ENCODE results near the gene METTL27.
"Not testable (repeated sequence)": the region's sequence is repeated elsewhere in the genome, so short reads cannot be mapped to it uniquely, and the experiment has no call there.

Gene METTL27

GRCh38 chr7:73869011-73869798, 26.9 kb upstream of the METTL27 start:
- no peak for DNase-seq

DNA sequence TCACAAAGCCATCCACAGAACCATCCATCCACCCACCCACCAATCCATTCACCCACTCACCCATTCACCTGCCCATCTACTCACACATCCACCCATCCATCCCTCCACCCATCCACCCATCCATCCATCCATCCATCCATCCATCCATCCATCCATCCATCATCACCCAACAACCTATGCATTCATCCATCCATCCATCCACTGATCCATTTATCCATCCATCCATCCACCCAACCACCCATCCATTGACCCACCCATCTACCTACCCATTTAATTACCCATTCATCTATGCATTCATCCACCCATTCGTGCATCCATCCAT, 24.1 kb upstream of the METTL27 start:
- DNase-seq = no peak

DNA sequence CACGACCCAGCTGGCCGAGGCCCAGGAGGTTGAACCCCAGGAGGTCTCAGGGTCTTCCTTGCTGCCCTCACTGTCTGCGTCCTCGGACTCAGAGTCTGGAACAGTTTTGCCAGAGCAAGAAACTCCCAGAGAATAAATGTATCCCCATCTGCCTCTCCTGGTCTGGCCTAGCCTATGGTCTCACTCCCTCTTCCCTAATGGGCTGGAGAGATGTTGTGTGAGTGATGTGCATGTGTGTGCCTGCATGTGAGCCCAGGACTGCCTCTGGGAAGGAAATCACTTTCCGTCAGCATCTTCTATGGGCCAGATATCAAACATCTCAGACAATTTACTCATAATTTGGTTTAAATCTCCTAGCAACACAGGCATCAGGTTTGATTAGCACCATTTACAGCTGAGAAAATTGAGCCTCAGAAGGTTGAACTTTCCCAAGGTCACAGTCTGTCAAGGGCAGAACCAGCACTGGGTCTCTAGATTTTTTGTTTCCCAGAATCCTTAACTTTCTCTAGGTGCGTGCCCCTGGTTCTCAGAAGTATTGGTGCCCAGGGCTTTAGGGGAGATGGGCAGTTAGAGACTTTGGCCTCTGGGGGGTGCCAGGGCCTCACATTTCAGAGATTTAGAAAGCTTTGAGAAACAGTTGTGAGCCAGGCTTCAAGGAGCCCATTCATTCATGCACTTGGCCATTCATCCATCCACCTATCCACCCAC, 23.6 kb upstream of the METTL27 start:
- peak; percentile 59 for DNase-seq

GRCh38 chr7:73864981-73865711, 22.8 kb upstream of the METTL27 start:
- no peak for DNase-seq

- no peak for DNase-seq
Measured at GRCh38 chr7:73861305-73861704, 19.0 kb upstream of the METTL27 start.

DNA sequence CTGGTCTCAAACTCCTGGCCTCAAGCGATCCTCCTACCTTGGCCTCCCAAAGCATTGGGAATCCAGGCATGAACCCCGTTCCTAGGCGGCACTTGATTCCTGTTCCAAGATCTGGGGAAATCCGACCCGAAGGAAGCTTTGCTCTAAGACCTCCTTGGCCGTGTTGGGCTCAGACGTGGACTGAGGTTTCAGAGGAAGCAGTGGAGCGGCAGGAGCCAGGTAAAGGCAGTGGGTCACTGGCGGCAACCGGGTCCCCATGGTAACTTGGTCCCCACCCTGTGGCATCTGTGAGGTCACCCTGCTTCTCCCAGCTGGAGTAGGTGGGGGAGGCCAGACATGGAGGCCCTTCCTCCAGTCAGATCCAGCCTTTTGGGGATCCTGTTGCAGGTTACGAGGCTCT, 18.5 kb upstream of the METTL27 start, which contains the start of gene TMEM270:
Gene TMEM270 (plus strand): TSS at position 301 of the 400 bp plus-strand sequence. CDS start 36 bp downstream, at position 337.
- no peak for DNase-seq

DNA sequence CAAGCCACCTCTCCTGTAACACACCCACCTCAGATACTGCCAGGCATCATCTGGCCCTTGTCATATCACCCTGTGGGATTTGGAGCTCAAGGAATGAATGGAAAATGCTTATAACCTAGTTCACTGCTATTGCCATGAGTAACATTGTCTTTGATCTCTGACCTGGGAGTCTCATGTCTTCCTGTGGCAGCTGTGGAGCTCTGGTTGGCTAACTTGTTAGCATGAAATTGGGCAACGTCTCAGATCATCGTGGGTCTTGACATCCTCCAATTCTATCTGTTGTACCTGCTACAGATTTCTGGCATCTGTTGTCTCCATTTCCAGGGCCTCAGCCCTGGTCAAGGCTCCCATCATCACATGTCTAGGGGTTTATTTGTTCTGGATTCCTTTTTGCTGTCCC, 16.5 kb upstream of the METTL27 start:
- DNase-seq = no peak

DNA sequence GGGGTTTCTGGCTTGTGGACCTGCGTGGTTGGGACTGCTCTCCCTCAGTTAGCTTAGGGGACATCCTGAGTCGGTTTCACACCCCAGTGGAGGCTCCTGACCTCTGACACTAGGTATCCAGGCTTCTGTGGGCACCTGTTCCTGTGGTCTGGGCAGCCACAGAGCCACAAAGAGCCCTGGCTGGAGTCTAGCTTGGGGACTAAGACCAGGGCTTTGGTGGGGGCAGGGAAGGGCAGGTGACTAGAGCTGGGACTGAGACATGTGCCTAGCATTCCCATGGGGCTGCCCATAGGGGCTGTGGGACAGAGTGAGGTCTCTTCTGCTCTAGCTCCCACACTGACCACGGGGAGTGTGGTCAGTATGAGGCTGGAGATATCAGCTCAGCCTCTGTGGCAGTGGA, 14.6 kb upstream of the METTL27 start:
- DNase-seq = no peak

GRCh38 chr7:73852500-73852899, 10.2 kb upstream of the METTL27 start:
- no peak for DNase-seq

- DNase-seq = peak; percentile 99
Measured at GRCh38 chr7:73851410-73852338, 9.4 kb upstream of the METTL27 start.

DNA sequence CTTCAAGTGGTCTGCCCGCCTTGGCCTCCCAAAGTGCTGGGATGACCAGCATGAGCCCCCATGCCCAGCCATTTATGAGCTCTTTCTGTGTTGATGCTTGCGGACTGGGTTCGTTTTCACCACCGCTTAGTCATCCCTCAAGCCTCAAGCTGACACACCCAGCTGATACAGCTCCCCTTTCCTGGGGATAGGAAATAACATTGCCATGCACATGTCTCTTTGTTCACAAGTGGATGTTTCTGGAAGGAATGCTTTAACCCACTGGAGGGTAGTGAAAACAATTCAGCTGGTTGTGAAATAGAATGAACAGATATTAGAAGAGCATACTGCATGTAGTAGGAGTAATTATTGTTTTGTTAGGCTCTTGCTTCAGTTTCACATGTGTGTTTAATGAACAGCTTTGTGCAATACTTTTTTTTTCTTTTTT, 8.5 kb upstream of the METTL27 start:
- peak; percentile 98 for DNase-seq

DNA sequence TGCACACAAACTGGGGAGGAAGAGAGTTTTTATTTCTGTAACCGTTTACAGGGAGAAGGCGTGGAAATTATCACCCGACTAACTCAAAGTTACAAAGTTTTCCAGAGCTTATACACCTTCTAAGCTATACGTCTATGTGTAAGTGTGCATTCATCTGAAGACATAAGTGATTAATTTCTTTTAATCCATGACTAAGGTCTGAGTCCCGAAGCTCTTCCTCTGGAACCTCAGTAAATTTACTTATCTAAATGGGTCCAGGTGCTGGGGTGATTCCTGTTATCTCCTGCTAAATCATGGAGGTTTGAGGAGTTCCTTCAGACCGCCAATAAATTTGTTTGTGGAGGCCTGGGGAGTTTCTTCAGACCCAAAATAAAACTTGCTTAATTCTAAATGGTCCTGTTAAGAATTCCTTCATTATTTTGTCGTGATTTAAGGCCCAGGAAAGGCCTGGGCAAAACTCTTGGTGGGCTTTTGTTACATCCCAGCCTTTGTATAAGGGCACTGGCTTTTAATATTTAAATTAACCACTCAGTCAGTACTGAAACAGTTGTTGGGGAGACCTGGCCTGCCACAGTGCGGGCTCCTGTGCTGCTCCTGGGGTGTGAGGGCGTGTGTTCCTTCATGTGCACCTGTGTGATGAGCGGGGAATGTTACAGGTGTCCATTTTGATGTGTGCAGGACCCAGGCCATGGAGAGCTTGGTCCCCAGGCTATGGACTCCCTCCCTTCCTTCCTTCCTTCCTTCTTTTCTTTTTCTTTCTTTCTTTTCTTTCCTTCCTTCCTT, 5.8 kb upstream of the METTL27 start:
- peak; percentile 43 for DNase-seq

- not testable (repeated sequence) for DNase-seq
Measured at GRCh38 chr7:73845701-73846195, 3.4 kb upstream of the METTL27 start.

GRCh38 chr7:73844848-73845460, 2.6 kb upstream of the METTL27 start:
- peak; percentile 73 for DNase-seq

DNA sequence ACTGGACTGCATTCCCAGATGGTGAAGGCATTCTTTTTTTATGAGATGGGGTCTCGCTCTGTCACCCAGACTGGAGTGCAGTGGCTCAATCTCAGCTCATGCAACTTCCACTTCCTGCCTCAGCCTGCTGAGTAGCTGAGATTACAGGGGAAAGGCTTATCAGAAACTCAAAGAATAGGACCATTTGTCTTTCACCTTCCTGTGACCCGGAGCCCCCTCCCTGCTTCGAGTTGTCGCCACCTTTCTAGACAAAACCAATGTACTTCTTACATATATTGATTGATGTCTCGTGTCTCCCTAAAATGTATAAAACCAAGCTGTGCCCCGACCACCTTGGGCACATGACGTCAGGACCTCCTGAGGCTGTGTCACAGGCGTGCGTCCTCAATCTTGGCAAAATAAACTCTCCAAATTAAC, 1.8 kb upstream of the METTL27 start:
- no peak for DNase-seq

GRCh38 chr7:73841689-73842066, 638 bp downstream of the METTL27 start:
- DNase-seq = no peak

DNA sequence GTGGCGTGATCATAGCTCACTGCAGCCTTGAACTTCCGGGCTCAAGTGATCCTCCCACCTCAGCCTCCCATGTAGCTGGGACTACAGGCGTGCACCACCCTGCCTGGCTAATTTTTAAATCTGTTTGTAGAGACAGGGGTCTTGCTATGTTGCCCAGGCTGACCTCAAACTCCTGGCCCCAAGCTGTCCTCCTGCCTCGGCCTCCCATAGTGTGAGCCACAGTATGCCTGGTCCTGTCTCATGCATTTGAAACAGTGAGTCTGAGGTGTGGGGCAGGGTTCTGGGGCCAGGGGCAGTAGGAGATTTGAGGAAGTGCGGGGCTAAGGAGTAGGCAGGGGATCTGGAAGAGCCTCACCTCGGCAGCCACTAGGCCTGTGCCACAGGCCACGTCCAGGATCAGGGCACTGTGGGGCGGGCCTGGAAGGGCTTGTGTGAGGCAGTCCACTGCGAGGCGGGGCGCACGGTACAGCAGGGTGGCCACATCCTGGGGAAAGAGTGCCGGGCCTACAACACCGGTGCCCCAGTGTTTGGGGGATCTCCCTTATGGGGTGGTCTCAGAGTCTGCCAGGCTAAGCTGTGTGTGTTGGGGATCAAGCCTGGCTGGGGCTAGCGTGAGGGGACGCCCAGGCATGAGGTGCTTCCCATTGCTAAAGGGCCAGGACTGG, 1.5 kb downstream of the METTL27 start:
- DNase-seq = no peak

- DNase-seq = no peak
Measured at GRCh38 chr7:73839743-73840714, 2.3 kb downstream of the METTL27 start.

DNA sequence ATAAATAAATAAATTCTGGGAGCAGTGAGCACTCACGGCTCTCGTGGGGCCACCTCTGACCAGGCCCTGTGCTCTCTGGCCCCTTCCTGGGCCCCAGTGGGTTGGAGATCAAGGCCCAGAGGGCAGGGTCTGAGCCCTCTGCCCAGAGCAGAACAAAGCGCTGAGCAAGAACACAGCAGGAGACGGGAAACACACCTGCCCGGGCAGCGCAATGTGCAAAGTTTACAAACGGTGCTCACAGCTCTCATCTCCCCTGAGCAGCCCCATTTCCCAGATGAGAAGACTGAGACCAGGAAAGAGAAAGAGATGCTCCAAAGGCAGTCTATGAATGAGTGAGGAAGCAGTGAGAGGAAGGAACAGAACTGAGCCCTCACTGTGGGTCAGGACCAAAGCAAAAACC, 3.0 kb downstream of the METTL27 start:
- no peak for DNase-seq
